Stimulated activated CD8-positive, alpha-beta memory T cell treated with anti-CD3 and anti-CD28 coated beads, Interleukin-12 subunit alpha, Interleukin-12 subunit beta, amount 100 ng/mL, for 24 hours (primary cell): ENCODE data around the gene VLDLR.

Experiments
- DNase-seq: peaks from one replicate; pipeline ENCODE4 v3.0.0-alpha.2; 2020; ENCODE audit errors: extremely low read depth

The VLDLR gene

GRCh38 chr9:2620919-2621721 lies 467 bp upstream of the VLDLR start:
- DNase-seq: peak; percentile 16

GRCh38 chr9:2622461-2623287 lies 1.1 kb downstream of the VLDLR start:
- DNase-seq: no peak

GRCh38 chr9:2623288-2624050 lies 1.9 kb downstream of the VLDLR start:
- DNase-seq: no peak

GRCh38 chr9:2624051-2624682 lies 2.6 kb downstream of the VLDLR start:
- DNase-seq: no peak

- no peak for DNase-seq
Measured at GRCh38 chr9:2625427-2625826, 3.8 kb downstream of the VLDLR start.

- DNase-seq: no peak
Measured at GRCh38 chr9:2628919-2629318, 7.3 kb downstream of the VLDLR start.

GRCh38 chr9:2630158-2630557 lies 8.6 kb downstream of the VLDLR start:
- DNase-seq: no peak

GRCh38 chr9:2631263-2631662 lies 9.7 kb downstream of the VLDLR start:
- no peak for DNase-seq

GRCh38 chr9:2634153-2634552 lies 12.6 kb downstream of the VLDLR start:
- DNase-seq: no peak

- DNase-seq: no peak
Measured at GRCh38 chr9:2634818-2635217, 13.2 kb downstream of the VLDLR start.

- no peak for DNase-seq
Measured at GRCh38 chr9:2635922-2636321, 14.3 kb downstream of the VLDLR start.

- no peak for DNase-seq
Measured at GRCh38 chr9:2637390-2637789, 15.8 kb downstream of the VLDLR start.

- no peak for DNase-seq
Measured at GRCh38 chr9:2638871-2639673, 17.5 kb downstream of the VLDLR start.

GRCh38 chr9:2639786-2640185 lies 18.2 kb downstream of the VLDLR start:
- no peak for DNase-seq

GRCh38 chr9:2640570-2640969 lies 19.0 kb downstream of the VLDLR start:
- DNase-seq: no peak

- no peak for DNase-seq
Measured at GRCh38 chr9:2641033-2641432, 19.4 kb downstream of the VLDLR start.

- DNase-seq: no peak
Measured at GRCh38 chr9:2642068-2642467, 20.5 kb downstream of the VLDLR start.

- no peak for DNase-seq
Measured at GRCh38 chr9:2645569-2645968, 24.0 kb downstream of the VLDLR start.

- no peak for DNase-seq
Measured at GRCh38 chr9:2655411-2655901, 33.9 kb downstream of the VLDLR start.

GRCh38 chr9:2657427-2657826 lies 35.8 kb downstream of the VLDLR start:
- no peak for DNase-seq

- no peak for DNase-seq
Measured at GRCh38 chr9:2662496-2662895, 40.9 kb downstream of the VLDLR start.
